GM23248 (cell line): ENCODE measurements around the gene HEATR1.

Experiments used
- EZH2 ChIP-seq: fragments of 200-600 bp; sonication (generic); IDR thresholded peaks from 2 replicates; pipeline ENCODE4 v1.6.1; 2018; ENCODE audit warnings: antibody characterized with exemption, mild to moderate bottlenecking; ENCODE audit not compliant: insufficient read depth, poor library complexity, severe bottlenecking
- EZH2phosphoT487 ChIP-seq: fragments of 200-600 bp; sonication (generic); IDR thresholded peaks from 2 replicates; pipeline ENCODE4 v1.6.1; 2018; ENCODE audit warnings: antibody characterized with exemption, moderate library complexity, mild to moderate bottlenecking, low read depth; ENCODE audit not compliant: insufficient read depth

GRCh38 chr1:236619398-236619797 lies 15.1 kb upstream of the HEATR1 start:
- no peak for TF ChIP-seq EZH2phosphoT487
- TF ChIP-seq EZH2, result no peak
